Anterior cingulate cortex (tissue), 58 donors: ENCODE data around the gene ABCC10.
A peak's percentile ranks its signal among the peaks of the same experiment; 100 is the strongest.
"Not testable (repeated sequence)": the region's sequence is repeated elsewhere in the genome, so short reads cannot be mapped to it uniquely, and the experiment has no call there.

ENCODE experiments used
- DNase-seq, 58 donors: peaks; one replicate each; lab custom pipeline; 2025; lab: John Stamatoyannopoulos, UW

The ABCC10 gene

GRCh38 chr6:43491750-43492661 lies 64.7 kb downstream of the ABCC10 start:
- DNase-seq = peak in 56 of 58 donors; percentile 40 to 94 (median 82)

- peak in 3 of 58 donors; percentile 40 to 59 (median 55) for DNase-seq
Observed at GRCh38 chr6:43492673-43493072, 65.3 kb downstream of the ABCC10 start.

- no peak for DNase-seq
Observed at GRCh38 chr6:43493230-43493629, 65.9 kb downstream of the ABCC10 start.

- DNase-seq = peak in 5 of 58 donors; percentile 18 to 55 (median 21)
Observed at GRCh38 chr6:43493833-43494232, 66.5 kb downstream of the ABCC10 start.

- no peak for DNase-seq
Observed at GRCh38 chr6:43494321-43494720, 67.0 kb downstream of the ABCC10 start.

- no peak for DNase-seq
Observed at GRCh38 chr6:43494766-43495165, 67.4 kb downstream of the ABCC10 start.

- no peak for DNase-seq
Observed at GRCh38 chr6:43495409-43495941, 68.1 kb downstream of the ABCC10 start.

GRCh38 chr6:43496370-43497128 lies 69.2 kb downstream of the ABCC10 start:
- peak in 14 of 58 donors; percentile 12 to 48 (median 31) for DNase-seq

- no peak for DNase-seq
Observed at GRCh38 chr6:43497129-43497396, 69.7 kb downstream of the ABCC10 start.

- DNase-seq = no peak
Observed at GRCh38 chr6:43497689-43498088, 70.3 kb downstream of the ABCC10 start.

- DNase-seq = not testable (repeated sequence)
Observed at GRCh38 chr6:43498291-43498690, 71.0 kb downstream of the ABCC10 start.

- no peak for DNase-seq
Observed at GRCh38 chr6:43499028-43499815, 71.9 kb downstream of the ABCC10 start.
